HK-2 (cell line): ENCODE results near the gene MYL10.
"Not testable (repeated sequence)": the region's sequence is repeated elsewhere in the genome, so short reads cannot be mapped to it uniquely, and the experiment has no call there.

Experiments used
- DNase-seq: peaks from one replicate; pipeline ENCODE4 v3.0.0-alpha.2; 2018; ENCODE audit not compliant: unreplicated experiment

MYL10 gene

GRCh38 chr7:101651112-101651511, 22.0 kb upstream of the MYL10 start:
- DNase-seq = no peak

GRCh38 chr7:101650579-101651081, 21.5 kb upstream of the MYL10 start:
- DNase-seq = no peak

GRCh38 chr7:101647876-101648275, 18.8 kb upstream of the MYL10 start:
- not testable (repeated sequence) for DNase-seq

- no peak for DNase-seq
Observed at GRCh38 chr7:101645951-101646350, 16.9 kb upstream of the MYL10 start.

GRCh38 chr7:101644879-101645278, 15.8 kb upstream of the MYL10 start:
- DNase-seq = no peak

GRCh38 chr7:101639127-101639526, 10.0 kb upstream of the MYL10 start:
- not testable (repeated sequence) for DNase-seq

- no peak for DNase-seq
Observed at GRCh38 chr7:101636822-101637623, 7.9 kb upstream of the MYL10 start.

GRCh38 chr7:101635484-101635883, 6.4 kb upstream of the MYL10 start:
- no peak for DNase-seq

- no peak for DNase-seq
Observed at GRCh38 chr7:101634196-101634717, 5.2 kb upstream of the MYL10 start.

- DNase-seq = no peak
Observed at GRCh38 chr7:101633511-101633910, 4.4 kb upstream of the MYL10 start.

GRCh38 chr7:101632641-101633040, 3.5 kb upstream of the MYL10 start:
- no peak for DNase-seq

GRCh38 chr7:101631224-101631714, 2.2 kb upstream of the MYL10 start:
- peak; percentile 39 for DNase-seq

- peak; percentile 74 for DNase-seq
Observed at GRCh38 chr7:101630591-101630990, 1.5 kb upstream of the MYL10 start.

- no peak for DNase-seq
Observed at GRCh38 chr7:101628522-101628921, 574 bp downstream of the MYL10 start.

- DNase-seq = no peak
Observed at GRCh38 chr7:101626758-101627157, 2.3 kb downstream of the MYL10 start.

GRCh38 chr7:101626069-101626671, 2.9 kb downstream of the MYL10 start:
- DNase-seq = no peak

- DNase-seq = no peak
Observed at GRCh38 chr7:101625031-101625791, 3.9 kb downstream of the MYL10 start.

GRCh38 chr7:101624246-101625001, 4.7 kb downstream of the MYL10 start:
- DNase-seq = no peak

- DNase-seq = no peak
Observed at GRCh38 chr7:101622609-101623173, 6.4 kb downstream of the MYL10 start.

- no peak for DNase-seq
Observed at GRCh38 chr7:101620991-101621390, 8.1 kb downstream of the MYL10 start.

- DNase-seq = no peak
Observed at GRCh38 chr7:101620395-101620794, 8.7 kb downstream of the MYL10 start.
